Esophagus squamous epithelium (tissue), 5 donors: ENCODE results near the gene SH3RF1. TPM values are rescaled to one million over a fixed set of nuclear protein-coding genes. Genes with fewer than 3 reads are reported as not detected.

Experiments used
- DNase-seq: peaks from one replicate; lab custom pipeline; 2025; lab: John Stamatoyannopoulos, UW
- H3K27ac ChIP-seq, 4 donors: fragments of 200-600 bp; sonication (generic); one replicate each; pipeline ENCODE4 v1.5.1; 2016 to 2019; ENCODE audit warnings: mild to moderate bottlenecking in 1 of 4
- H3K27me3 ChIP-seq, 4 donors: fragments of 200-600 bp; sonication (generic); 1 replicate in 3 of 4; 2 replicates in 1 of 4; pipeline versions ENCODE4 v1.5.1 to v1.6.0; 2017 to 2021; ENCODE audit warnings: antibody characterized with exemption in 1 of 4
- H3K36me3 ChIP-seq, 3 donors: fragments of 200-600 bp; sonication (generic); one replicate each; pipeline ENCODE4 v1.5.1; 2016 to 2019
- H3K4me1 ChIP-seq, 3 donors: fragments of 200-600 bp; sonication (generic); one replicate each; pipeline ENCODE4 v1.5.1; 2017 to 2019
- H3K4me3 ChIP-seq, 4 donors: fragments of 200-600 bp; sonication (generic); 1 replicate in 3 of 4; 2 replicates in 1 of 4; pipeline ENCODE4 v1.5.1; 2016 to 2019; ENCODE audit warnings: mild to moderate bottlenecking in 2 of 4, moderate library complexity in 1 of 4
- H3K9me3 ChIP-seq, 3 donors: fragments of 200-600 bp; sonication (generic); one replicate each; pipeline ENCODE4 v1.5.1; 2016 to 2019
- CTCF ChIP-seq, 6 experiments: fragments of 450-650 bp in 4 of 6; fragments of 200-600 bp in 2 of 6; sonication (generic) in 2 of 6; IDR thresholded peaks; one replicate each; pipeline ENCODE4 v1.5.1; 2016 to 2019; ENCODE audit warnings: antibody characterized with exemption in 6 of 6, mild to moderate bottlenecking in 4 of 6, moderate library complexity in 4 of 6
- POLR2A ChIP-seq, 4 donors: fragments of 450-650 bp; IDR thresholded peaks; one replicate each; pipeline ENCODE4 v1.6.1; 2017; ENCODE audit warnings: antibody characterized with exemption in 4 of 4, mild to moderate bottlenecking in 4 of 4, moderate library complexity in 3 of 4
- WGBS, 2 donors: methylation state at CpG; one replicate each; pipeline ENCODE4 v1.1.5; 2018; 5-methylcytosine and 5-hydroxymethylcytosine counted together
- intact Hi-C: fragments of 100-400 bp; cut with DNase I; formaldehyde crosslinking; loops from one replicate; pipeline ENCODE4 v1.15.0; 2022
- total RNA-seq, 4 donors: library from RNA; depleted of rRNA; stranded (reverse); fragments of >200 nt; gene quantifications; one replicate each; pipeline ENCODE4 v1.1.0, GENCODE V29; 2016
- donor health status: DM: yes; HTN: yes; CAD: no.

SH3RF1 gene
- total RNA-seq, 4 donors from 2014 or later = 3.9 to 9.3 (median 5.7) TPM

GRCh38 chr4:169079942-169080827 is 190.6 kb downstream of the SH3RF1 start:
- 38 to 51% methylated on average over 13 to 19 of the region's 19 CpGs for WGBS, 2 donors
- Histone ChIP-seq H3K27ac (peak overlapping the region; percentile 1 to 69 (median 58)), H3K4me1 (peaks cover 0 to 19% (median 9%) of the 10 kb centered on the region in 3 donors), H3K27me3 (no peaks in the 10 kb centered on the region), H3K9me3 (no peaks in the 10 kb centered on the region), H3K4me3 (peak overlapping the region in 2 of 4 donors; percentile 7 to 40), H3K36me3 (no peaks in the 10 kb centered on the region)
- no peak for TF ChIP-seq POLR2A (IDR thresholded peaks at IDR 0.05)
- TF ChIP-seq CTCF (IDR thresholded peaks at IDR 0.05) = no peak
- intact Hi-C loops = no loop called here
- DNase-seq = no peak

GRCh38 chr4:169074117-169074516 is 196.6 kb downstream of the SH3RF1 start:
- TF ChIP-seq POLR2A (IDR thresholded peaks at IDR 0.05) (no peak), CTCF (IDR thresholded peaks at IDR 0.05) (no peak)
- DNase-seq = no peak
- no peak overlapping the region for H3K4me3 ChIP-seq
- H3K36me3 ChIP-seq = no peaks in the 10 kb centered on the region
- WGBS, 2 donors = 84 to 90% methylated on average over 7 of the region's 7 CpGs
- no peaks in the 10 kb centered on the region for H3K27me3 ChIP-seq
- H3K4me1 ChIP-seq = peaks cover 5 to 20% (median 7%) of the 10 kb centered on the region in 3 donors
- H3K9me3 ChIP-seq = no peaks in the 10 kb centered on the region
- intact Hi-C loops = no loop called here
- H3K27ac ChIP-seq = no peak overlapping the region

- Histone ChIP-seq H3K4me1 (peaks cover 5 to 31% (median 8%) of the 10 kb centered on the region in 3 donors), H3K4me3 (no peak overlapping the region), H3K9me3 (no peaks in the 10 kb centered on the region), H3K27ac (no peak overlapping the region), H3K36me3 (no peaks in the 10 kb centered on the region), H3K27me3 (no peaks in the 10 kb centered on the region)
- WGBS, 2 donors = 63 to 77% methylated on average over 5 to 6 of the region's 7 CpGs
- no peak for TF ChIP-seq CTCF (IDR thresholded peaks at IDR 0.05)
- TF ChIP-seq POLR2A (IDR thresholded peaks at IDR 0.05) = no peak
- intact Hi-C loops = no loop called here
- DNase-seq = no peak
Observed at GRCh38 chr4:169071747-169072146, 199.0 kb downstream of the SH3RF1 start.

- DNase-seq = no peak
- H3K27me3 ChIP-seq = no peaks in the 10 kb centered on the region
- H3K36me3 ChIP-seq = no peaks in the 10 kb centered on the region
- H3K4me1 ChIP-seq = peaks cover 5 to 38% (median 8%) of the 10 kb centered on the region in 3 donors
- no peak overlapping the region for H3K4me3 ChIP-seq
- intact Hi-C loops = no loop called here
- WGBS, 2 donors = 43 to 66% methylated on average over 5 of the region's 5 CpGs
- H3K27ac ChIP-seq = peak overlapping the region in 3 of 4 donors; percentile 75 to 81 (median 79)
- no peaks in the 10 kb centered on the region for H3K9me3 ChIP-seq
- TF ChIP-seq CTCF (IDR thresholded peaks at IDR 0.05) (no peak), POLR2A (IDR thresholded peaks at IDR 0.05) (no peak)
Observed at GRCh38 chr4:169070895-169071218, 199.9 kb downstream of the SH3RF1 start.
